Measurements from ENCODE around the gene RNF11.

The RNF11 gene

GRCh38 chr1:51302746-51303145 is 66.7 kb downstream of the RNF11 start:
- H3K27ac Mint-ChIP-seq = no peak overlapping the region
- no peaks in the 10 kb centered on the region for H3K36me3 Mint-ChIP-seq
- no peaks in the 10 kb centered on the region for H3K9me3 Mint-ChIP-seq (ENCODE audit: low read depth)
- peaks cover 8% of the 10 kb centered on the region for H3K4me1 Mint-ChIP-seq (ENCODE audit: low read depth)
- H3K27me3 Mint-ChIP-seq = no peaks in the 10 kb centered on the region
- H3K4me3 Mint-ChIP-seq = no peak overlapping the region

GRCh38 chr1:51303315-51303714 is 67.2 kb downstream of the RNF11 start:
- peaks cover 2% of the 10 kb centered on the region for H3K4me1 Mint-ChIP-seq (ENCODE audit: low read depth)
- no peaks in the 10 kb centered on the region for H3K36me3 Mint-ChIP-seq
- H3K27ac Mint-ChIP-seq = no peak overlapping the region
- no peak overlapping the region for H3K4me3 Mint-ChIP-seq
- no peaks in the 10 kb centered on the region for H3K27me3 Mint-ChIP-seq
- no peaks in the 10 kb centered on the region for H3K9me3 Mint-ChIP-seq (ENCODE audit: low read depth)

- H3K36me3 Mint-ChIP-seq = no peaks in the 10 kb centered on the region
- H3K27me3 Mint-ChIP-seq = no peaks in the 10 kb centered on the region
- no peak overlapping the region for H3K4me3 Mint-ChIP-seq
- H3K27ac Mint-ChIP-seq = no peak overlapping the region
- no peaks in the 10 kb centered on the region for H3K9me3 Mint-ChIP-seq (ENCODE audit: low read depth)
- peaks cover 2% of the 10 kb centered on the region for H3K4me1 Mint-ChIP-seq (ENCODE audit: low read depth)
Observed at GRCh38 chr1:51303751-51304251, 67.7 kb downstream of the RNF11 start.

- no peaks in the 10 kb centered on the region for H3K36me3 Mint-ChIP-seq
- H3K4me1 Mint-ChIP-seq (ENCODE audit: low read depth) = peaks cover 2% of the 10 kb centered on the region
- H3K27ac Mint-ChIP-seq = no peak overlapping the region
- H3K4me3 Mint-ChIP-seq = no peak overlapping the region
- H3K27me3 Mint-ChIP-seq = no peaks in the 10 kb centered on the region
- H3K9me3 Mint-ChIP-seq (ENCODE audit: low read depth) = no peaks in the 10 kb centered on the region
Observed at GRCh38 chr1:51304360-51304759, 68.3 kb downstream of the RNF11 start.

- H3K36me3 Mint-ChIP-seq = no peaks in the 10 kb centered on the region
- peaks cover 2% of the 10 kb centered on the region for H3K4me1 Mint-ChIP-seq (ENCODE audit: low read depth)
- H3K27ac Mint-ChIP-seq = no peak overlapping the region
Observed at GRCh38 chr1:51305371-51305823, 69.3 kb downstream of the RNF11 start.

GRCh38 chr1:51306950-51307349 is 70.9 kb downstream of the RNF11 start:
- peaks cover 2% of the 10 kb centered on the region for H3K4me1 Mint-ChIP-seq (ENCODE audit: low read depth)
- no peaks in the 10 kb centered on the region for H3K36me3 Mint-ChIP-seq
- H3K9me3 Mint-ChIP-seq (ENCODE audit: low read depth) = no peaks in the 10 kb centered on the region
- no peak overlapping the region for H3K4me3 Mint-ChIP-seq
- no peak overlapping the region for H3K27ac Mint-ChIP-seq
- no peaks in the 10 kb centered on the region for H3K27me3 Mint-ChIP-seq

More at GRCh38 chr1:51305371-51305823, 69.3 kb downstream of the RNF11 start:
- Mint-ChIP-seq H3K9me3 (ENCODE audit: low read depth) (no peaks in the 10 kb centered on the region), H3K27me3 (no peaks in the 10 kb centered on the region), H3K4me3 (no peak overlapping the region)

GRCh38 chr1:51308636-51309035 is 72.6 kb downstream of the RNF11 start:
- no peak overlapping the region for H3K27ac Mint-ChIP-seq

GRCh38 chr1:51309291-51309690 is 73.2 kb downstream of the RNF11 start:
- H3K27me3 Mint-ChIP-seq = no peaks in the 10 kb centered on the region
- no peaks in the 10 kb centered on the region for H3K36me3 Mint-ChIP-seq
- H3K9me3 Mint-ChIP-seq (ENCODE audit: low read depth) = no peaks in the 10 kb centered on the region
- no peaks in the 10 kb centered on the region for H3K4me1 Mint-ChIP-seq (ENCODE audit: low read depth)
- H3K4me3 Mint-ChIP-seq = no peak overlapping the region
- H3K27ac Mint-ChIP-seq = no peak overlapping the region

More at GRCh38 chr1:51308636-51309035, 72.6 kb downstream of the RNF11 start:
- H3K4me3 Mint-ChIP-seq = no peak overlapping the region
- no peaks in the 10 kb centered on the region for H3K27me3 Mint-ChIP-seq
- H3K4me1 Mint-ChIP-seq (ENCODE audit: low read depth) = peaks cover under 1% of the 10 kb centered on the region
- no peaks in the 10 kb centered on the region for H3K36me3 Mint-ChIP-seq
- no peaks in the 10 kb centered on the region for H3K9me3 Mint-ChIP-seq (ENCODE audit: low read depth)

GRCh38 chr1:51310871-51311613 is 75.0 kb downstream of the RNF11 start:
- Mint-ChIP-seq H3K4me3 (no peak overlapping the region), H3K27me3 (no peaks in the 10 kb centered on the region), H3K36me3 (no peaks in the 10 kb centered on the region), H3K4me1 (ENCODE audit: low read depth) (no peaks in the 10 kb centered on the region), H3K27ac (no peak overlapping the region), H3K9me3 (ENCODE audit: low read depth) (no peaks in the 10 kb centered on the region)

GRCh38 chr1:51311826-51312225 is 75.8 kb downstream of the RNF11 start:
- Mint-ChIP-seq H3K27me3 (no peaks in the 10 kb centered on the region), H3K4me1 (ENCODE audit: low read depth) (no peaks in the 10 kb centered on the region), H3K27ac (no peak overlapping the region), H3K9me3 (ENCODE audit: low read depth) (no peaks in the 10 kb centered on the region), H3K36me3 (no peaks in the 10 kb centered on the region), H3K4me3 (no peak overlapping the region)

- H3K27ac Mint-ChIP-seq = no peak overlapping the region
- H3K27me3 Mint-ChIP-seq = no peaks in the 10 kb centered on the region
- no peaks in the 10 kb centered on the region for H3K36me3 Mint-ChIP-seq
- no peaks in the 10 kb centered on the region for H3K4me1 Mint-ChIP-seq (ENCODE audit: low read depth)
- no peak overlapping the region for H3K4me3 Mint-ChIP-seq
- no peaks in the 10 kb centered on the region for H3K9me3 Mint-ChIP-seq (ENCODE audit: low read depth)
Observed at GRCh38 chr1:51312718-51313117, 76.6 kb downstream of the RNF11 start.

GRCh38 chr1:51313268-51313852 is 77.3 kb downstream of the RNF11 start:
- Mint-ChIP-seq H3K36me3 (no peaks in the 10 kb centered on the region), H3K4me3 (no peak overlapping the region), H3K9me3 (ENCODE audit: low read depth) (no peaks in the 10 kb centered on the region), H3K4me1 (ENCODE audit: low read depth) (no peaks in the 10 kb centered on the region), H3K27ac (no peak overlapping the region), H3K27me3 (no peaks in the 10 kb centered on the region)

GRCh38 chr1:51313961-51314777 is 78.1 kb downstream of the RNF11 start:
- Mint-ChIP-seq H3K27me3 (no peaks in the 10 kb centered on the region), H3K36me3 (no peaks in the 10 kb centered on the region), H3K27ac (no peak overlapping the region), H3K4me3 (no peak overlapping the region), H3K9me3 (ENCODE audit: low read depth) (no peaks in the 10 kb centered on the region), H3K4me1 (ENCODE audit: low read depth) (no peaks in the 10 kb centered on the region)

- no peaks in the 10 kb centered on the region for H3K9me3 Mint-ChIP-seq (ENCODE audit: low read depth)
- no peaks in the 10 kb centered on the region for H3K36me3 Mint-ChIP-seq
- H3K4me3 Mint-ChIP-seq = no peak overlapping the region
- H3K27ac Mint-ChIP-seq = no peak overlapping the region
- H3K4me1 Mint-ChIP-seq (ENCODE audit: low read depth) = no peaks in the 10 kb centered on the region
- no peaks in the 10 kb centered on the region for H3K27me3 Mint-ChIP-seq
Observed at GRCh38 chr1:51314974-51315373, 78.9 kb downstream of the RNF11 start.
